HL-60/S4 treated with retinoic acid at 250 ng/mL for 4 days and 3 days (cell line): ENCODE results near the gene LHX3.

Experiments
- in situ Hi-C: fragments of 300-500 bp; cut with MboI; formaldehyde crosslinking; loops from 2 replicates; pipeline ENCODE4 v1.7.0; 2022; ENCODE audit warnings: low sequenced_read_pairs

LHX3 gene

DNA sequence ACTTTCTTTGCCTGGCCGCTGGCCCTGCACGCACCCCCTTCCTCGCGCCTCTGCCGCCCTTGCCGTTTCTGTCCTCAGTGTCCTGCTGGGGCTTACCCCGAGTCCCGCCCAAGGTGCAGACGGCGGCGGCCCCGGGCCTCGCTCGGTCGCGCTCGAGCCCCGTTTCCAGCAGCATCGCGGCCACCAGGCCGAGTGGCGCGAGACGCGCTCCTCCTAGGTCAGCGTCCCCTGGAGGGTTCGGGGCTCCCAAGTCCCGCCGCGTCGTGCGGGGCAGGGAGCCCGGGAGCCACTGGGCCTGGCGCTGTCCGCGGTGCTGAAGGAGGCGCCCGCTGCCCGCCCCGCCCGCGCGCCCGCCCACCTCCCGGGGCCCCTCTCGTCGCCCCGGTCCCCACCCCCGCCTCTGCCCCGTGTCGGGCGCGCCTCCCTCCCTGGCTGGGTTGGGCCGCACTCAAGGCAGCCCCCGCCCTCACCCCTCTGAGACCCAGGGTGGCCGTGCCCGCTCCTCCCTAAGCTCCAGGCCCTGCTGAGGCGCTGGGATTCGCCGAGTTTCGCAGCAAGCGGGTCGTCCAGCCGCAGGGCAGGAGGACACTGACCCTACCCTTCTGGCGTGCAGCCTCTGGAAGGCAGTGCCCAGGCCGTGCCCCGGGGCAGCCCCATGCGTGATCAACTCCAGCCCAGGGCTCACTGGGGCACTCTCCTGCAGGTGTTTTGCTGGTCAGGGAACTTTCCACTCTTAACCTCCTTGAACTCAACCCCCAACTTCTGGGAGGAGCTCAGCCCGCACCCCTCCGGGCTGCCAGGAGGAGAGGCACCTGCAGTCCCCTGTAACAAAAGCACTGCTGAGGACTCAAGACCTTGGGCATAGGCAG is at the start of gene LHX3:
Gene LHX3, minus strand, starts transcription at position 291 of the 869 bp plus-strand sequence. Its CDS starts 116 bp downstream, at position 175.
- in situ Hi-C loops, result no loop called here

DNA sequence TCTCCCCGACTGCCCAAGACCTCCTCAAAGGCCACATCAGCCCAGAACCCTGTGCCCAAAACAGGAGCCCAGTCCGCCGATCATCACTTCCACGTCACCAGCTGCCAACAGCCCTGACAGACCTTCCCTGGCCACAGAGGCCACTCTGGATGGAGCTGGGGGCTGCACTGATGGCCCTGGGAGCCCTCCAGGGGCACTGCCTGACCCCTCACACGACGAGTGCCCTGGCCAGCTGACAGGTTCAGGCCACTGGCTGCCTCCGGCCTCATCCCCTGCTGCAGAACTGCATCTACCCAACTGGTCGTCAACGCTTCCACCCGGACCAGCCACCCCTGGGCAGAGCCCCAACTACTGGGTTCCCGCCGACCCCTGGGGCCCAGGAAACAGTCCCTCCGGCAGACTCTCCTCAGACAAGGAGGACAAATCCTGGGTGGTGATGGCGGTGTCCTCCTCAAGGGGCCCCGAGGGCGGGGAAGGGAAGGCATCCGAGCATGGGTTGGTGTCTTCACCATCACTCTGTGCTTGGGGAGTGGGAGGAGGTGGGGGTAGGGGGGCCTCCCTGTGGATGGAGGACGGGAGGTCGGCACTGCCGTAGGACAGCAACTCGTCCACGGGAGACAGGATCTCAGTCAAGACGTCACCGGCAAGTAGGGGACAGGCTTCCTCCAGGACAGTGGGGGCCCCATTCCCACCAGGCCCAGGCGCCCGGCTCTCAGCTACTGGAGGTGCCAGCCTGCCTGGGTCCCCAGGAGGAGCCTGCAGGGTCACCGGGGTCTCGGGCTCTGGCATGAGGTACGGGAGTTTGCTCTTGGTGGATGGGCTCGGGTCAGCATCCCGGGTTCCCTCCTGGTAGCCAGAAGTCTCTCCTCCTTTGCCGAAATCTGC is 48.6 kb upstream of the LHX3 start:
- in situ Hi-C loops, result no loop called here

DNA sequence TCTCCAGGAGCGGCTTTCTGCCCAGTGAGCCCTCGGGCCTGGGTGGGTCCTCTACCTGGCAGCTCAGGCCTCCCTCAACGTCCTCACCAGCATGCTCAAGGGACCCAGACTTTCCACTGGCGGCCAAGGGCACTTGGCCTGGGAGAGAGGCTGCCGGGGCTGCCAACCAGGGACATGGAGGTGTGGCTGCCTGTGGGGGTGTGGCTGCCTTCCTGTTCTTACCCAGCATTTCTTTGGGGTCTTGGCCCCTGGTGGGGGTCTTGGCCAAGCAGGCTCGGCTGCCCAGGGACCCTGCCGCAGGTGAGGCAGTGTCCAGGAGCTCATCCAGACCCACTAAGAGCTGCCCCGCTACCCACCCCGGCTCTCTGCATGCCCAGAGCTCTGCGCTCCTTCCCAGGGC is 47.9 kb upstream of the LHX3 start:
- in situ Hi-C loops, result no loop called here

DNA sequence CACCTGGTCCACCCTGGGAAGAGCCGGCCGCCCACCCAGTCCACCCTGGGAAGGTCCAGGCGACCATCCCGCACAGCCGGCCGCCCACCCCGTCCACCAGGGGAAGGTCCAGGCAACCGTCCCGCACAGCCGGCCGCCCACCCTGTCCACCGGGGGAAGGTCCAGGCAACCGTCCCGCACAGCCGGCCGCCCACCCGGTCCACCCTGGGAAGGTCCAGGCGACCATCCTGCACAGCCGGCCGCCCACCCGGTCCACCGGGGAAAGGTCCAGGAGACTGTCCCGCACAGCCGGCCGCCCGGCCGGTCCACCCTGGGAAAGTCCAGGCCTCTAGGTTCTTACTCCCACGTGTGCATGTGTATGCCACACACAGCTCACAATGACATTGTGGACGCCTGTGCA is 47.4 kb upstream of the LHX3 start:
- in situ Hi-C loops, result no loop called here

DNA sequence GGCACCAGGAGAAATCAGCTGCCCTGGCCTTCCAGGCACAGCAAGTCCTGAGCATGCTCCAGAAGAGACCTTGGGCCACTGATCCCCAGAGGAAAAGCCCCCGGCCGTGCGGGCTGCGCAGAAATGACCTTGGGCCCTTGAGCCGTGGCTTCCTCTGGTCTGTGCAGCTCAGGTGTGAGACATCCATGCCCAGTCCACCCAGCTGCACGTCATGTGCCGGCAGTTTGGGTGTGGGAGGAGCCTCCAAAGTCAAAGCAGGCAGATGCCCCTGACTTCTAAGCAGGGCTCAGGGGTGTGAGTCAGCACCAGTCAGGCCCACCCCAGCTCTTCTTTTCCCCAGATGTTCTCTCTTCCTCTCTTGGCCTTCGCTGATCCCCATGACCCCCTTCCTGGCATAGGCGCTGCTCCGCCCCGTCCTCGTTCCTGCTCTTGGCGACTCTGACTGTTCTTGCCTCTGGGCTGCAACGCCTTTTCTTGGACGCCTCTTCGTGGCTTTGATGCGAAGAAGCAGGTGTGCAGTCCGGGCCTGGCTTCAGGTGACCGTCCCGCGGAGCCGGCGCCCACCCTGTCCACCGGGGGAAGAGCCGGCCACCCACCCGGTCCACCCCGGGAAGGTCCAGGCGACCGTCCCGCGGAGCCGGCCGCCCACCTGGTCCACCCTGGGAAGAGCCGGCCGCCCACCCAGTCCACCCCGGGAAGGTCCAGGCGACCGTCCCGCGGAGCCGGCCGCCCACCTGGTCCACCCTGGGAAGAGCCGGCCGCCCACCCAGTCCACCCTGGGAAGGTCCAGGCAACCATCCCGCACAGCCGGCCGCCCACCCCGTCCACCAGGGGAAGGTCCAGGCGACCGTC is 46.6 kb upstream of the LHX3 start:
- in situ Hi-C loops, result no loop called here

DNA sequence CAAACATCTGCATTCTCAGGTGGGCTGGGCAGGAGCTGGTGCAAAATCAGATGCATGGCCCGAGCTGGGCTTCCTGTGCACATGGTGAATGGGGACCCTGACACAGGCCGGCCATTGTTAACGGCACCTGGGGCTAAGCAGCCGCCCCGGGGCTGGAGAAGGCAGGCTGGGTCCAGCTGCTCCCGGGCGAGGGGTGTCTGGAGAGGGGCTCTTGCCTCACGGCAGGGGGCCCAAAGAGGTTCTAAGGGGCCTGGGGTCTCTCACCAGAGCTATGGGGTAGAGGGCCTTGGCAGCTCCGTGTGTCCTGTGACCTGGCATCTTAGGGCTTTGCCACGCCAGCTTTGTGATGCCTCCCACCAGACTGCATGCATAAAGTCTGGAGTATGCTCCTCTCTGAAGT is 45.7 kb upstream of the LHX3 start:
- in situ Hi-C loops, result no loop called here

DNA sequence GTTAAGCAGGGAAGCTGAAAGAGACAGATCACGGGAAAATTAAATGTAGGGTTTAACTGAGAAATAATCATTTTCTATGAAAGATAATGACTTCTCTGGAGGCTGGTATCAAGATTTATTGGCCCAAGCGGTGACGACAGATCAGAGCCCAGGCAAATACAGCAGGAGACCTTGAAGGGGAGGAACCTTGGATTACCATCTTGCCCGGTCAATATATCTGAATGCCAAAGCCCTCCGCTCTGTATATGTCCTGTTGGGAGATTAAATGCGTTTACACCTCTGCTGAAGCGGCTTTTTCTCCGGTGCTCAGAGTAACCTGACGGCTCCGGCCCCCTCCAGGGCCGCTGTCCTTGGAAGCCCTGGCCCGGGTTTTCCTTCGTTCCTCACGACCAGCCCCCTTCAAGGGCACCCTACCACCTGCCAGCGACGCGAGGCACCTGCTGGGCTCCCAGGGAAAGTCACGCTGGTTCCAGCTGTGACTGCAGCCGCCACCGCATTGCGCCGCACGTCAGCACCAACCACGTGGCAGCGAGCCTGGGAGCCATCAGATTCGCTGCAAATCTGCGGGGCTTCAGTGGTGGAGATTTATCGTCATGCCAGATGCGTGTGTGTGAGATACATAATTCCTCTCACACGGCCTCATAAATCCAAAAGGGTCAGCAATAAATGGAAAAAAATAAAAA is 45.1 kb upstream of the LHX3 start:
- in situ Hi-C loops, result no loop called here

DNA sequence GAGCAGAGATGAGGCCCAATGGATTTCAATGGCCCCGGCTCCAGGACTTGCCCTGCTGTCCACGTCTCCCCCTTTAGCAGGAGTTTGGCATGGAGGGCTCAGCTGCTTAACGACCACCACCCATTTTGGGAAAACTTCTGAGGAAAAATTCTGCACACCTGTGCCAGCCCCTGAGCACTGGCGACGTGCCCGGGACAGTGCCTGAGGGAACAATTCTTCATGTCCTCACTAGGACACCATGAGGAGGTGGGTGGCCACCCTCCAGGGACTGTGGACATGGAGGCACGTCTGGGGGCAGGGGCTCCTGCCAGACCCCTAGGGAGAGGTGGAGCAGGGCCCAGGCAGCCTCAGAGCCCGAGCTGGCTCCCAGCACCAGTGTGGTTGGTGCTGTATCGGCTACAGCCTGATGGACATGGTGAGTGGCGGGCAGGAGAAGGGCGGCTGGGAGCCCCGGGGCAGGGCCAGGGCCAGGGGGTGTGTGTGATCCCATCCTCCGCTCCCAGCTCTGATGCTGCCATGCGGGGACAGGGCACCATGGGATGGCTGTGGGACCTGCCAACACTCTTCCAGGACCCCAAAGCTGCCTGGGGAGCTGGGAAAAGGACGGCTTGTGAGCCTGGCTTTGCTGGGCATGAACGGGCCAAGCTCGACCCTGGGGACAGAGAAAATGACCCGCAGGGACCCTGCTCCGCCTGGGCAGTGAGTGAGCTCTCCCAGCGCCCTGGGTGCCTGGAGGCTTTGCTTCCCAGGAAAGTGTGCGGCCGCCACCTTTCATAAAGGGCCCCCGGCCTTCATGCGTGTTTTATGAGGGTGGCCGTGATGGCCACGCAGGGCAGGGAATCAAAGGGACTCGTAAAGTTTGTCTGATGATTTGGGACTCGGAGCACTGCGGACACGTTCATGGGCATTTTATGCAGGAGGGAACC is 44.3 kb upstream of the LHX3 start:
- in situ Hi-C loops, result no loop called here

DNA sequence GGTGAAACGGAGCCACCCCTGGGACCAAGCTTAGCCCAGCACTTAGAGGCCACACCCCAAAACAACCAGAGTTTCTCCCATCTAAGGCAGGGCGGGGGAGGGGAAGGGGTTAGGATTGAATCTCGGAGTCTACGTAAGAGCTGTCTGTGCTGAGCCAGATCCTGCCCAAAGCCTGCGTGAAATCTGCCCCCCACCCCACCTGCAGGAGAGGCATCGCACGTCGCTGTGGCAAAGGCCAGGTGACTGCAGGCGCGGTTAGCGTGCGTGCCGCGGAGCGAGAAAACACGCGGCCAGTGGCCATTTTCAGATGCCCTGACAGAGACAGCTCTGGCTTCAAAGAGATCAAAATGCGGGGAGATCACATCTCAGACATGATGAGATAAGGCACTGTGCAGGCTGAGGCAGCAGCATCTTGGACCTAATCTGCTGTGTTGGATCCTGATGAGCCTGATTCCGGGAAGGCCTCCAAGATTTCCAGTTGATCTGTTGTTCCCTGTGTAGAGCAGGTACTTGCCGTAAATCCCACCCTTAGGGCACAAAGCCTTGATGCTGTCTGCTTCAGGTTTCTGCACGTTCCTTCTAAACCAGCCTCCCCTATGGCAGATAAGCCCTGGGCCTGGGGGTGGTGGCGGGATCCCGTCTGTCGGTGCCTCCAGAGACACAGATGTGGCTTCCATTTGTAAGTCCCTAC is 43.2 kb upstream of the LHX3 start:
- in situ Hi-C loops, result no loop called here

DNA sequence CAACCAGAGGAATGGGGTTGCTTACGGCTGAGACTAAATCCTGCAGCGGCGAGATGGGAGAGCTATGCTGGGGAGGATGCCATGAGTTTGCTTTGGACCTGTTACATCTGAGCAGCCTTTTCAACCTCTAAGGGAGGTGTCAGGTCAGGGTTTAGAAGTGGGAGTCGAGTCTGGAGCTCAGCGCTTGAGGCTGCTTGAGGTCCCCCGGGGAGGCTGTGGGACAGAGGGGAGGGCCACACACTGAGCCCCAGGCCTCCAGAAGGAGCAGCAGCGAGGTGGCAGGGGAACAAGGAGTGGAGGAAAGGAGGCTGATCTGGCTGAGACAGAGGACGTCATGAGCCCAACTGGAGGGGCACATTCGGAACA is 42.6 kb upstream of the LHX3 start:
- in situ Hi-C loops, result no loop called here

DNA sequence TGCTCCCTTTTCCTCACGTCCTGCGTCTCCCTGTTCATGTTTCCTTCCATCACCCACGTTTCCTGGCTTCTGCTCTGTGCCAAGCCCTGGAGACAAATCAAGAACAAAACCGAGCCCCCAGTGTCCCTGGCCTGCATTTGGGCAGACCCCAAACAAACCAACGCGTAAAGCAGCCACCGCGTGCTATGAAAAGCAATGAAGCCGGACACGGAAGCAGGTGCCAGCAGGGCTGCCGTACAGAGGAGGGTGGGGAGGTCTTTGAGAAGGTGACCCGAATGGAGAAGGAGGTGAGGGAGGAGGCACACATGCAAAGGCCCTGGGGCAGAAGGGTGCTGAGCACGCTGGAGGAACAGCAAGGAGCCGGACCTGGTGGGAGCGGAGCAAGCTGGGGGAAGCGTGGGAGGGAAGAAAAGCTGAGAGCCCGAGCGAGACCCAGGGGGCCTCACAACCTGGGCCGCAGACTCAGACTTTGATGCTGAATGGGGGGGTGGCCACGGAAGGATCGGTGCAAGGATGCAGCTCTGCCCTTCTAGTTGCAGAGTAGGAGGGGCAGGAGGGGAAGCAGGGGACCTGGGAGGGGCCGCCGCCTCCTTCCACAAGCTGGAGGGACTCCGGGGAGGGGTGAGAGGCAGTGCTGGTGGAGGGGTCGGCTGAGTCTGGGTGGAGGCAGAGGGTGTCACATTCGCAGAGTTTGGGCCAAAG is 42.1 kb upstream of the LHX3 start:
- in situ Hi-C loops, result no loop called here

DNA sequence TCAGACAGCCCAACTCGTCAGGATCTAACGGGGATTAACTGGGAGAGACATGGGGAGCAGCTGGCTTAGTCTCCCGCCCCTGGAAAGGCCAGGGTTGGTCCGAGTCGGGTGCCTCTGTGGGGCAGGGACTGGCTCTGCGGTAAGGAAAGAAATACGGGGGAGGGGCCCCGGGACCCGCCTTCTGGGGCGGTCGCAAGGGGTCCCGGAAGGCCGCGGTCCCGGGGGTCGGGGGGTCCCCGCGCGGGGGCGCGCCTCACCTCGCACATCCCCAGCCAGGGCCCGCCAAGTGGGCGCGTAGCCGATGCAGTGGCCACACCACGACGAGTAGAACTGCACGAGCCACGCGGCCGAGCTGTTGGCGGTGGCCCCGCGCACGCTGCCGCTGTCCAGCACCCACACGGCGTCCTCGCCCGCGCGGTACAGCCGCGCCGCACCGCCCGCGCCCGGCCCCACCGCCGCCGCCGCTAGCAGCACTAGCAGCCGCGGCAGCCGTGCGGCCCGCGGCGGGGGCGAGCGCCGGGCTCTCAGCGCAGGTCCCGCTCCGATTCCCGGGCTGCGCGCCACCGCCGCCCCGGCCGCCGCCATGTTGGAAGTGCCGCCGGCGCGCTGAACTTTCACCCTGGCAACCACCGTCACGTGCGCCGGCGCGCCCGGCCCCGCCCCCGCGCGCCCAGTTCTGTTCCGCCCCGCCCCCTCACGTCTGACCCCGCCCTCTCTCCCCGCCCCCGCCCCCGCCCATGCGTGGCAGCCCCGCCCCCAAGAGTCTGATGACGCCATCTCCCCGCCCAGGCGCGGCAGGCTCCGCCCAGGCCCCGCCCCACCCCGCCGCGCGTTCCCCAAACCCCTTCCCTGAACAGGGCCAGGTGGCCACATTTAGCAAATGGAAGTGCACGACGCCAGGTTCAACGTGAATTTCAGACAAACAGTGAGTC is 40.6 kb upstream of the LHX3 start, which contains the start of gene QSOX2:
Gene QSOX2, minus strand, starts transcription at position 594 of the 932 bp plus-strand sequence. Its CDS starts 9 bp downstream, at position 585.
- in situ Hi-C loops, result no loop called here

DNA sequence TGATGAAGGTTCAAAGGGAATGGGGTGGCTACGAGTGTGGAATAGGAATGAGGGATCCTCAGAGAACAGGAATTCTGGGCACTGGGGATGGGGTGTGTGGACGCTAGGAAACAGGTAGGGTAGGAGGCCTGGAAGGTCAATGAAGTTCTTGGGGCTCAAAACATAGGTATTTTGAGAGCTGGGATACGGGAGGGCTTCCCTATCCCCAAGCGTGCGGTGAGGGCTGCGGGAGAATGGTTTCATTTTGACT is 40.0 kb upstream of the LHX3 start:
- in situ Hi-C loops, result no loop called here

DNA sequence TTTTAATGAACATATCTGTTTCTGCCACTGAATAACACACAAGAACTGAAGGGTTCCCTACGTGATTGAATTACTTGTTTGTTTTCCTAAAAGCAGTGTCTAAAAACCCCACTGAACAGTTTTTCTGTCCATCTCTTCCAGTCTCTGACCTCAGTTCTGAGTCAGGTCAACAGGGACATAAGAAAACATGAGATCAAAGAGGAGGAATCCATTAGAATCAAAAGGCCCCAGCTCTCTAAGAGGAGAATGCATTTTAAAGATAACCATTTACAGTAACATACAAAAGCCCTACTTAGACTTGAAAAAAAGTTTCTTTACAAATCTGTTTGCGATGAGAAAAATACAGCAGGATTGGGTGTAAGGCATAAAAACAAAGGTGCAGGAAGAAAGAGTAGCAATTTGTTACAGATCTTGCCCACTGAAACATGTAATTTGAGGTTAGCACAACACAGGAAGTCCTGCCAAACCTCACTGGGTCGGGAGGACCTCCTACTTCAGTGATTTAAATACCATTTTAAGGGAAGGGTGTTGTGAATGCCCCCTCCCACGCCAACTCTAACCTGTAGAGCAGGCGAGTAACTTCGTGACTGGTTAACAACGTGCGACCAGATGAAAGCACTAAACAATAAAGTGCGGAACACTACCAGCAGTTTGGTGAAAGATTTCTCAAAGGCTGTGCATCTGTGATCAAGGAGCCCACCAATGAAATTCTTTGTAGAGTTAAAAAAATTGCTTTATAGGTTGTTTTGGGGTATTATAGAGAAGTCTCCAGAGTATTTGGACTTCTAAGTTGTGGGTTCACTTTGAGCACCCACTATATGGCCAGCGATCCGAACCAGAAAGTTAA is 39.4 kb upstream of the LHX3 start:
- in situ Hi-C loops, result no loop called here

DNA sequence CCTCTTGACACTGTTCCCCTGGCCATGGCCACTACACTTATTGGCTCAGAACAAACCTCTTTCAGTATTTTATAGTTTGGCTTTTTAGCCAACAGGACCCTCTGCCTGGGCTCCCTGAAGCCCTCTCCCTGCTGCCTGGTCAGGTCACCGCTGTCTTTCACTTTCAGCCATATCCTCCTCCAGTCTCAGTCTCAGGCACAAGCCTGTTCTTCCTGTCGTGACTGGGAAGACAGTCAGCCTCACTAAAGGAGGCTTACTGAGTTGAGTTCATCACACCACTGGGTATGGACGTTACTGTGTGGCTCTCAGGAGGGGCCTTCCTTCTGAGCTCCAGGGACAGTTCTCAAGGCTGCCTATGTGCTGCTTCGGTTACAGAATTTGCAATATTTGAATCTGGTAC is 38.7 kb upstream of the LHX3 start:
- in situ Hi-C loops, result no loop called here

DNA sequence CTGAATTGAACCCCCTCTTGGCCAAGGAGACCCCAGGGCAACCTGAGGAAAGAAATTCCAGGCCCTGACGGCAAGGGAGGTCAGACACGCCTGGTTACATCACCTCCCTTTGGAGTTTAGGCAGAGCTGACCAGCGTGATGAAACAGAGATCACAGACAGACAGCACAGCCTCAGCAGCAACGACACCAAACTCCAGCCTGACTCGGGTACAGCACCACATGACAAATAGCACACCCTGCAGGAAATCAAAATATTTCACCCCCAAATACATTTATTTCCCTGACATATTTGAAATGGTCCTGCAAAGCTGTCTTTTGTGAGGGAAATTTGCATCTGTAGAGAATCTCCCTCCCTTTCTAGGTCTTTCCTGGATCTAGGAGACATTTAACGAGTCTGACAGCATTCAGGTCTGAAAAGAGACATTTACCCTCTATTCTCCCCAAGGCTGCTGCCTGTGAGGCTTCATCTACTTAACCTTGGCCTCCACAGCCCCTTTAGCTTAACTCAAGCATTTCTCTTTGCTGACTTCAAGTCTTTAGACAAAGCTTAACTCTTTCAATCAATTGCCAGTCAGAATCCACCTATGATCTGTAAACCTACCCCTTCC is 38.1 kb upstream of the LHX3 start:
- in situ Hi-C loops, result no loop called here
